ENCODE results near the gene TM7SF3.

TM7SF3 gene

GRCh38 chr12:27014859-27015729 lies 910 bp upstream of the TM7SF3 start:
- DNase-seq = no peak

GRCh38 chr12:27013611-27014084 lies 536 bp downstream of the TM7SF3 start:
- no peak for DNase-seq

GRCh38 chr12:27012982-27013255 lies 1.3 kb downstream of the TM7SF3 start:
- DNase-seq = no peak

- DNase-seq = no peak
Observed at GRCh38 chr12:27012239-27012981, 1.8 kb downstream of the TM7SF3 start.

GRCh38 chr12:27009881-27010301 lies 4.3 kb downstream of the TM7SF3 start:
- DNase-seq = no peak

GRCh38 chr12:27008081-27008480 lies 6.1 kb downstream of the TM7SF3 start:
- no peak for DNase-seq

GRCh38 chr12:27006797-27007467 lies 7.3 kb downstream of the TM7SF3 start:
- no peak for DNase-seq

GRCh38 chr12:27005495-27005894 lies 8.7 kb downstream of the TM7SF3 start:
- no peak for DNase-seq

- no peak for DNase-seq
Observed at GRCh38 chr12:27003421-27004381, 10.5 kb downstream of the TM7SF3 start.

GRCh38 chr12:27002141-27002540 lies 12.0 kb downstream of the TM7SF3 start:
- no peak for DNase-seq

GRCh38 chr12:27001663-27002062 lies 12.5 kb downstream of the TM7SF3 start:
- no peak for DNase-seq

- no peak for DNase-seq
Observed at GRCh38 chr12:27000961-27001360, 13.2 kb downstream of the TM7SF3 start.

- DNase-seq = no peak
Observed at GRCh38 chr12:26997003-26997402, 17.2 kb downstream of the TM7SF3 start.

GRCh38 chr12:26995706-26996105 lies 18.5 kb downstream of the TM7SF3 start:
- no peak for DNase-seq

- DNase-seq = no peak
Observed at GRCh38 chr12:26994109-26994508, 20.1 kb downstream of the TM7SF3 start.

GRCh38 chr12:26991826-26992225 lies 22.4 kb downstream of the TM7SF3 start:
- DNase-seq = no peak

- no peak for DNase-seq
Observed at GRCh38 chr12:26989873-26990272, 24.3 kb downstream of the TM7SF3 start.

GRCh38 chr12:26988703-26989102 lies 25.5 kb downstream of the TM7SF3 start:
- DNase-seq = no peak

- no peak for DNase-seq
Observed at GRCh38 chr12:26987634-26988424, 26.4 kb downstream of the TM7SF3 start.

- DNase-seq = no peak
Observed at GRCh38 chr12:26982866-26983265, 31.3 kb downstream of the TM7SF3 start.

GRCh38 chr12:26979733-26980132 lies 34.5 kb downstream of the TM7SF3 start:
- no peak for DNase-seq

- no peak for DNase-seq
Observed at GRCh38 chr12:26978801-26979200, 35.4 kb downstream of the TM7SF3 start.

Measured in activated CD4-positive, alpha-beta T cell treated with anti-CD3 and anti-CD28 coated beads, Interleukin-2, amount 50 U/mL, for 48 hours (primary cell).